Heart left ventricle (tissue), 13 donors: Measurements from ENCODE around the gene KIF5A.

ENCODE experiments used
- CTCF ChIP-seq, 12 donors: fragments of 200-600 bp; sonication (generic) in 4 of 12; IDR thresholded peaks; one replicate each; pipeline versions ENCODE4 v1.5.0 to v1.8.0; 2018 to 2022; ENCODE audit warnings: antibody characterized with exemption in 12 of 12, mild to moderate bottlenecking in 5 of 12
- POLR2A ChIP-seq, 2 donors: fragments of 450-650 bp; IDR thresholded peaks; one replicate each; pipeline ENCODE4 v1.6.1; 2017; ENCODE audit warnings: antibody characterized with exemption in 2 of 2, mild to moderate bottlenecking in 2 of 2, moderate library complexity in 2 of 2
- donor health status: ischemic (EF 13 %, LVEDD 7.1; RV severe dilation, severe dysfunction).
- donor health status: DM: no; HTN: yes; CAD: no.
- donor health status: DM: no; HTN: no; CAD: no.
- donor health status: ischemic (EF 25% LVEDD 6.9; RV normal size, moderate dysfunction).
- donor health status: ischemic (EF 25% LVEDD 5.7; RV mildly dilated, moderate dysfunction).
- donor health status: ischemic (EF 35%, LVEDD 5.7; RV mildly dilated, moderate dysfunction).
- donor health status: nonischemic (EF 11% LVEDD 7.7; RV severe dilation, severe dysfunction).
- donor health status: DM: yes; HTN: yes; CAD: no.
- donor health status: PGD.
- donor health status: ischemic (EF 29% LVEDD 5.4; RV normal size, mild dysfunction).
- donor health status: nonischemic (EF 23%, LVEDD 6.1; RV moderate dilation, normal function).

- TF ChIP-seq CTCF (IDR thresholded peaks at IDR 0.05) (no peak), POLR2A (IDR thresholded peaks at IDR 0.05) (no peak)
These were observed 27.6 kb upstream of the KIF5A start, which contains the start of gene MBD6 for GRCh38 chr12:57522011-57522886.
